ENCODE measurements around the gene FMO2. TPM values are rescaled to one million over a fixed set of nuclear protein-coding genes. Genes with fewer than 3 reads are reported as not detected.

The FMO2 gene
- total RNA-seq, 1 donor from 2014 or later: 14.0 TPM

DNA sequence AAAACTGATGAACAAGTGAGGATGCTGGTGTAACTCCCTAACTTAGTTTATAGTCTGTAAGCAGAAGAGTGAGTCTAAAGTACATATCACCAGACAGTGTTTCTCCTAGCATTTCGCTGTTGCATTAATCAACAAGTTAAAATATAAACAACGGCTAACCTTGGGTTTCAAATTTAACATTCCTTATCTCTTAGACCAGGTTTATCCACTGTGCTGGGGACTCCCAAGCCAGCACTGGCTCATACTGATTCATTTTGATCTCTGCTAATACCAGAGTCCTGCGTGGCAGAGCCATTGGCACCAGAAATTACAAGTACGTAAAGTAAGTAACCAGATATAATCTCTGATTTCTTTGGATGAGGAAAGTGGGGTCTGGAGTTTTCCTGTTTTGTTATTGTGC, 63.2 kb downstream of the FMO2 start, which contains the start of gene FMO1:
Gene FMO1 (plus strand): TSS at position 193 of the 400 bp plus-strand sequence. CDS start 9,594 bp downstream, outside the sequence.
- DNase-seq (ENCODE audit: extremely low spot score in 2 of 2): no peak
- intact Hi-C loops (cut with DNase I): loop anchor here (5.0 kb wide), 1 partner anchor 64 kb away; the partner anchor contains the start of gene FMO4
- no peaks in the 10 kb centered on the region for H3K36me3 ChIP-seq
- H3K4me3 ChIP-seq: no peak within 1 kb of the TSS
- no peaks in the 10 kb centered on the region for H3K9me3 ChIP-seq
- peaks cover 11% of the 10 kb centered on the region for H3K4me1 ChIP-seq
- H3K27me3 ChIP-seq: no peaks in the 10 kb centered on the region
- TF ChIP-seq POLR2A (IDR thresholded peaks at IDR 0.05) (no peak), POLR2AphosphoS5 (IDR thresholded peaks at IDR 0.05; ENCODE audit: insufficient read depth in 1 of 2, low read depth in 1 of 2) (no peak)
- TF ChIP-seq, protein P1, sequence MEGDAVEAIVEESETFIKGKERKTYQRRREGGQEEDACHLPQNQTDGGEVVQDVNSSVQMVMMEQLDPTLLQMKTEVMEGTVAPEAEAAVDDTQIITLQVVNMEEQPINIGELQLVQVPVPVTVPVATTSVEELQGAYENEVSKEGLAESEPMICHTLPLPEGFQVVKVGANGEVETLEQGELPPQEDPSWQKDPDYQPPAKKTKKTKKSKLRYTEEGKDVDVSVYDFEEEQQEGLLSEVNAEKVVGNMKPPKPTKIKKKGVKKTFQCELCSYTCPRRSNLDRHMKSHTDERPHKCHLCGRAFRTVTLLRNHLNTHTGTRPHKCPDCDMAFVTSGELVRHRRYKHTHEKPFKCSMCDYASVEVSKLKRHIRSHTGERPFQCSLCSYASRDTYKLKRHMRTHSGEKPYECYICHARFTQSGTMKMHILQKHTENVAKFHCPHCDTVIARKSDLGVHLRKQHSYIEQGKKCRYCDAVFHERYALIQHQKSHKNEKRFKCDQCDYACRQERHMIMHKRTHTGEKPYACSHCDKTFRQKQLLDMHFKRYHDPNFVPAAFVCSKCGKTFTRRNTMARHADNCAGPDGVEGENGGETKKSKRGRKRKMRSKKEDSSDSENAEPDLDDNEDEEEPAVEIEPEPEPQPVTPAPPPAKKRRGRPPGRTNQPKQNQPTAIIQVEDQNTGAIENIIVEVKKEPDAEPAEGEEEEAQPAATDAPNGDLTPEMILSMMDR (IDR thresholded peaks at IDR 0.05): no peak
- H3K27ac ChIP-seq: no peak within 1 kb of the TSS

DNA sequence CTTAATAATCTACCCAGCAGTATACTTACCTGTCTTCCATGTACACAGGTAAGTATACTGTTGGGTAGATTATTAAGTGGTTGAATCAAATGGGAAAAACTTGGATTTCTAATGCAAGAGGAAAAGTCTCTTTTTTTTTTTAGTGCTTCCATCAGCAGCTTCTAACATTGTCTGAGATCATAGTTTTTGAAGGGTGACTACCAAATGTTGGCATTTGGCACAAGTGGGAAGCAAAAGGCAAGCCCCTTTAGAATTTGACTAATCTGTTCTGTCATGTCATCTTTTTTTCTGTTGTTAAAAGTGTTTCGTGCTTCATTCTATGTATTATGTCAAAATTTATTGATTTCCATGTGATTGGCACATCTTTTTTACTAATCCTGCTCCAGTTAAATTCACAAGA, 63.7 kb downstream of the FMO2 start:
- H3K4me1 ChIP-seq: peaks cover 11% of the 10 kb centered on the region
- H3K27ac ChIP-seq: no peak overlapping the region
- intact Hi-C loops (cut with DNase I): loop anchor here (5.0 kb wide), 1 partner anchor 63 kb away; the partner anchor contains the start of gene FMO4
- no peak overlapping the region for H3K4me3 ChIP-seq
- H3K27me3 ChIP-seq: no peaks in the 10 kb centered on the region
- TF ChIP-seq POLR2A (IDR thresholded peaks at IDR 0.05): no peak
- TF ChIP-seq POLR2AphosphoS5 (IDR thresholded peaks at IDR 0.05; ENCODE audit: insufficient read depth in 1 of 2, low read depth in 1 of 2): no peak
- TF ChIP-seq, protein P1 (IDR thresholded peaks at IDR 0.05): no peak
- H3K9me3 ChIP-seq: no peaks in the 10 kb centered on the region
- H3K36me3 ChIP-seq: no peaks in the 10 kb centered on the region
- DNase-seq (ENCODE audit: extremely low spot score in 2 of 2): no peak

DNA sequence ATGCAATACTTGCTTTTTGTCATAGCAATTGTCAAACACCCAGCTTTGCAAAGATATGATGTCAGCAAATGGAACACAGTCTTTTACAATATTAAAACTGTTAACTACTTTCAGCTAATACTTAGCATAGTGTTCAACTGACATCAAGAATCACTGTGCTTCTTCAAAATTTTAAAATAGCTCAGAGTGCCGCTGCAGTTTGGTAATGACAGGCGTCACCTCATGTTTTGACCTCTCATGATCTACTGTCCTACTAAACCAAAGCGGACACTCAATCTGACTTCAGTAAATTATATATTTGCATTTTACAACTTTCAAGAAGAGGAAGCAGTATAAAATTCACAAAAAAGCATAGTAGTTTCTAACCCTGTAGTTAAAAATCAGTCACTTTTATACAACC, 65.2 kb downstream of the FMO2 start:
- Histone ChIP-seq H3K36me3 (no peaks in the 10 kb centered on the region), H3K4me3 (no peak overlapping the region), H3K9me3 (no peaks in the 10 kb centered on the region), H3K4me1 (peaks cover 12% of the 10 kb centered on the region), H3K27me3 (no peaks in the 10 kb centered on the region), H3K27ac (no peak overlapping the region)
- intact Hi-C loops (cut with DNase I): no loop called here
- DNase-seq (ENCODE audit: extremely low spot score in 2 of 2): no peak
- TF ChIP-seq POLR2AphosphoS5 (IDR thresholded peaks at IDR 0.05; ENCODE audit: insufficient read depth in 1 of 2, low read depth in 1 of 2): no peak
- TF ChIP-seq, protein P1 (IDR thresholded peaks at IDR 0.05): no peak
- no peak for TF ChIP-seq POLR2A (IDR thresholded peaks at IDR 0.05)

DNA sequence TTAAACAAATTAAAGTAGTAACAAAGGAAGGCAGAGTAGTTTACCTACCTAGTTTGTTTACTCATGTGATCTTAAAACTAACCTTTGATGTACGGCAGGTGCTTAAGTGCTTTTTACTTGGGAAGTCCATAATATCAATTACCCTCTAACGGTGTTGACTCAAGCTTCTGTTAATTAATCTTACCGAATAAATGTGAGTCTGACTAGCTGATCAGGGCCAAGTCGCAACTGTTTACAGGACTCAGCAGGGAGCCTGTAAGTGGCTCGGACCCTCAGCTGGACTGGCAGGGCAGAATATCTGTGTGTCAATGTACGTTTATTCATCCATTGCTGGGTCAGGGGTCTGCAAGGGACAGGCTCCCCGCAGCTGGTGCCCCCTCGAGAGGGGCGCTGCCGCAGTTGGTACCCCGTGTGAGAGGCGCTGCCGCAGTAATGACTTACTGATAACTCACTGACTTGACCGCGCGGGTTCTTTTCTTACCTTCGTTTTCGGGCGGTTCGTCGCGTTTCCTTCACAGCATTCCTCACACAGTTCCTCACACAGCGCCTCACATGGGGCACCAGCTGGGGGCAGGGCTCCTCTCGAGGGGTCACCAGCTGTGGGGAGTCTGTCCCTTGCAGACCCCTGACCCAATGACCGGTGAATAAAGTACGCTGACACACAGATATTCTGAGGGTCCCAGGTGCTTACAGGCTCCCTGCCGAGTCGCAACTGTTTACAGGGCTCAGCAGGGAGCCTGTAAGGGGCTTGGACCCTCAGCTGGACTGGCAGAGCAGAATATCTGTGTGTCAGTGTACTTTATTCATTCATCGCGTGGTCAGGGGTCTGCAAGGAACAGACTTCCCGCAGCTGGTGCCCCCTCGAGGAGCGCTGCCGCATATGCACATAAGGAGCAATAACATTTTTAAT, 66.2 kb downstream of the FMO2 start:
- peak overlapping the region; percentile 35 for H3K27ac ChIP-seq
- H3K36me3 ChIP-seq: no peaks in the 10 kb centered on the region
- no peaks in the 10 kb centered on the region for H3K27me3 ChIP-seq

More for the DNA sequence above, 66.2 kb downstream of the FMO2 start:
- H3K4me1 ChIP-seq: peaks cover 16% of the 10 kb centered on the region
- TF ChIP-seq, protein P1 (IDR thresholded peaks at IDR 0.05): peak in 1 of 3 experiments; percentile 29
- TF ChIP-seq POLR2AphosphoS5 (IDR thresholded peaks at IDR 0.05; ENCODE audit: insufficient read depth in 1 of 2, low read depth in 1 of 2) (no peak), POLR2A (IDR thresholded peaks at IDR 0.05) (no peak)
- intact Hi-C loops (cut with DNase I): no loop called here
- peak overlapping the region; percentile 53 to 54 for H3K4me3 ChIP-seq
- DNase-seq (ENCODE audit: extremely low spot score in 2 of 2): no peak
- H3K9me3 ChIP-seq: no peaks in the 10 kb centered on the region

All from vagina (tissue), 2 donors.